GM13976 (cell line): Measurements from ENCODE around the gene COX7A1.
"Not testable (repeated sequence)": the region's sequence is repeated elsewhere in the genome, so short reads cannot be mapped to it uniquely, and the experiment has no call there.

Source experiments
- DNase-seq: peaks from one replicate; pipeline ENCODE4 v3.0.0; 2012; ENCODE audit warnings: low spot score
- CTCF ChIP-seq: IDR thresholded peaks from 2 replicates; pipeline ENCODE4 v1.5.1; 2012; ENCODE audit warnings: borderline replicate concordance, mild to moderate bottlenecking; ENCODE audit not compliant: insufficient read depth; ENCODE audit errors: extremely low read depth, missing control alignments, control extremely low read depth
- in situ Hi-C: fragments of 300-500 bp; cut with MboI; formaldehyde crosslinking; loops from one replicate; pipeline ENCODE4 v1.12.0; 2022; ENCODE audit warnings: low sequenced_read_pairs, mixed read lengths, inconsistent platforms; ENCODE audit not compliant: unreplicated experiment

The COX7A1 gene

GRCh38 chr19:36141039-36141927 is 11.0 kb downstream of the COX7A1 start:
- peak; percentile 95 for DNase-seq
- in situ Hi-C loops = no loop called here

GRCh38 chr19:36140304-36141038 is 11.8 kb downstream of the COX7A1 start:
- in situ Hi-C loops = no loop called here

More at GRCh38 chr19:36141039-36141927, 11.0 kb downstream of the COX7A1 start:
- TF ChIP-seq CTCF = no peak

GRCh38 chr19:36139473-36140303 is 12.6 kb downstream of the COX7A1 start, which contains the start of gene CAPNS1:
Gene CAPNS1, plus strand, starts transcription at chr19:36140066. Its CDS starts 946 bp downstream, at chr19:36141012.
- DNase-seq = peak; percentile 98
- in situ Hi-C loops = no loop called here
- no peak for TF ChIP-seq CTCF

More at GRCh38 chr19:36140304-36141038, 11.8 kb downstream of the COX7A1 start:
- no peak for TF ChIP-seq CTCF
- DNase-seq = peak; percentile 82

- DNase-seq = no peak
- in situ Hi-C loops = no loop called here
- no peak for TF ChIP-seq CTCF
Measured at GRCh38 chr19:36139120-36139472, 13.2 kb downstream of the COX7A1 start.

- peak; percentile 12 for DNase-seq
- TF ChIP-seq CTCF = no peak
- in situ Hi-C loops = no loop called here
Measured at GRCh38 chr19:36136964-36137686, 15.1 kb downstream of the COX7A1 start.

- in situ Hi-C loops, DNase-seq: not testable (repeated sequence)
Measured at GRCh38 chr19:36134867-36135266, 17.4 kb downstream of the COX7A1 start.

GRCh38 chr19:36131221-36131620 is 21.0 kb downstream of the COX7A1 start:
- in situ Hi-C loops, DNase-seq: not testable (repeated sequence)
